ENCODE measurements around the gene IMPDH1.

The IMPDH1 gene

DNA sequence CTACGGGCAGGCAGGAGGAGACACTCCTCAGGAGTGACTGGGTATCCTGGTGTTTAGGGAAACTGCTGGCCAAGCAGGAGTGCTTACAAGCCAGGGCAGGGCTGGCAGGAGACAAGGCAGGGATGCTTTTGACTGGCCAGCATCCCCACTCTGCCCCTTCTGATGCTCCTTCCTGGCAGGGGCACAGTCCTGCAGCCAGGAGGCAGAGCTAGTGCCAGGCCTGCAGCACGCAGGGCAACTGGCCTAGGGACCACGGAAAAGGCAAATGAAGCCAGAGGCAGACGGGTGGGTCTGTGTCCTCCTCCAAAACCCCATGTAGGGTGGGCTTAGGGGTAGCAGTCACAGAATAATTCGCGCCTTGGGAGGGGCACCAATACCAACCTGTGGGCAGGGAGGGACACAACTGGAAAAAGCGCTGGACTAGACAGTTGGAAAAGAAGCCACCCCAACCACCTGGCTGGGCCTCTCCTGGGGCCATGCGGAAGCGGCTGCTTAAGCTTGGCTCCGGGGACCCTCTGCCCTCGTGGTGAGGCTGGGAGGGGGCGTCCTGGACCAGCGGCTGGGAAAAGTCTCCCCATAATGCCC is 4.8 kb downstream of the IMPDH1 start:
- no peak for DNase-seq

- DNase-seq: no peak
These were observed 5.6 kb downstream of the IMPDH1 start for GRCh38 chr7:128404143-128404681.

GRCh38 chr7:128403676-128404075 is 6.1 kb downstream of the IMPDH1 start:
- DNase-seq: no peak

DNA sequence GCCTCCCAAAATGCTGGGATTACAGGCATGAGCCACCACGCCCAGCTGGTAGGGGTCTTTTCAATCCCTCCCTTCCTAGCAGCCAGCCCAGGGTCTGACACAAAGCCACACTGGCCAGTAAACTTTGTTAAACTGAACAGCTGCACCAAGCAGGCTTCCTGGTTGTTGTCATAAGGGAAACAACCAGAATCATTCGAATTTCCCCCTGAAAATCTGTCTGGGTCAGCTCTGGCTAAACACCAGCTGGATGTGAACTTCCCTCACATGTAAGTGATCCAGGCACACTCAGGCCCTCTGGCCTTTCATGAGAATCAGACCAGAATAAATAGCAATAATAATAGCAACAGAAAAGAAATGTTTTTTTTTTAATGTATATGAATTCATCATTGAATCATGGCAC is 7.4 kb downstream of the IMPDH1 start:
- no peak for DNase-seq

- no peak for DNase-seq
These were observed 9.2 kb downstream of the IMPDH1 start for GRCh38 chr7:128400566-128400965.

DNA sequence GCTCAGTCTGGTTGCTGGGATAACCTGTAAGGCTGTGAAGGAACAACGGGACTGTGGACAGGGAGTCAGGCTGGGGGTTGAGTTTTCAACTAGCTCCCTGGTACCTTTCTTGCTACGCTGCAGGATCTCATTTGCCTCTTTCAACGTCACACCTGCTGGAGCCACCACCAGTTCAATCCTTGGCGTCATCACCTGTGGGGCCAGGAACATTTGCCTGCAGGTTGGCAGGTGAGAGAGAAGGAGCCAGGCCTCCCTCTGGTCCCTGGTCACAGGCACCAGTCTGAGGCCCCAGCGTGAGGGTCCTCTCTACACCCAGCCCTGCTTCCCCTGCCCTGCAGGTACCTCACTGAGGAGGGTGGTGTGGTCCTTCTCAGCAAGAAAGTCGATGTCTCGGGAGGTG is 9.8 kb downstream of the IMPDH1 start:
- DNase-seq: no peak

DNA sequence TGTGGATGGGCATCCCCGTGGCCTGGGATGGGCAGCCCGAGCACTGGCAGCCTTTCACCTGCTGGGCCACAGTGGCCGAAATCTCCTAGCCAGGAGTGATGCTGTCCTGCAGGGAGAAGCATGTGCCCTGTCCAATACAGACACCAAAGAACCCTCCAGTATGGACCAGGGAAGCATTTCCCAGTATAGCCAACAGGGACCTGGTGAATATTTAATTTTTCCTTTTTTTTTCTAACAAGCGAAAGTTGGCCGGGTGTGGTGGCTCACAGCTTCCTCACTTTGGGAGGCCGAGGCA is 11.0 kb downstream of the IMPDH1 start:
- no peak for DNase-seq

DNA sequence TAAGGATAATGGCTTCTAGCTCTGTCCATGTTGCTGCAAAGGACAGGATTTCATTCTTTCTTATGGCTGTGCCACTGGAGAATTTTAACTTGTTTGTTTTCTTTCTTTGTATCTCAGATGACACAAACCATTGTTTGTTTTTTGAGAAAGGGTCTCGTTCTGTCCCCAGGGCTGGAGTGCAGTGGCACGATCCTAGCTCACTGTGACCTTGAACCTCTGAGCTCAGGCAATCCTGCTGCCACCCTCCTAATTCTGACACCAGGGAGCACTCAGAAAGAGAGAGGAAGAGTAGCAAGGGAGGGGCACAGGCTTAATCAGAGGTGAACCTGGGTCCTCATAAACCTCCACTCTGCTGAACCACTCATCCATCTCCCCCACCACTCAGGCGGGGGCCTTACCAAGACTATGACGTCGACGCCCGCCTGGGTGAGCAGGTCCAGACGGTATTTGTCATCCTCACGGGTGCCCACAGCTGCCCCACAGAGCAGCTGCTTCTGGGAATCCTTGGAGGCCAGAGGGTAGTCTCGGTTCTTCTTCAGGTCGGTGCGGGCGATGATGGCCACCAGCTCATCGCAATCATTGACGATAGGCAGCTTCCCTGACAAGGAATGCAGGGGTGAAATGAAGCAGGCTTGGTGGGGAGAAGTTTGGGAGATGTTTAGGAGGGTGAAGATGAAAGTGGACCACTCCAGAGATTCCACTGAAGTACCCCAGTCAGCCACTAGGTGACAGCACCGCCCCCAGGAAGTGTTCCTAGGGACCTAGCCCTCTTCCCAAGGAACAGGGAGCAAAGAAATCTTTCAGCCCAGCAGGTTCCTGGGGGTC is 11.6 kb downstream of the IMPDH1 start:
- peak; percentile 72 for DNase-seq

GRCh38 chr7:128396357-128396756 is 13.4 kb downstream of the IMPDH1 start:
- no peak for DNase-seq

DNA sequence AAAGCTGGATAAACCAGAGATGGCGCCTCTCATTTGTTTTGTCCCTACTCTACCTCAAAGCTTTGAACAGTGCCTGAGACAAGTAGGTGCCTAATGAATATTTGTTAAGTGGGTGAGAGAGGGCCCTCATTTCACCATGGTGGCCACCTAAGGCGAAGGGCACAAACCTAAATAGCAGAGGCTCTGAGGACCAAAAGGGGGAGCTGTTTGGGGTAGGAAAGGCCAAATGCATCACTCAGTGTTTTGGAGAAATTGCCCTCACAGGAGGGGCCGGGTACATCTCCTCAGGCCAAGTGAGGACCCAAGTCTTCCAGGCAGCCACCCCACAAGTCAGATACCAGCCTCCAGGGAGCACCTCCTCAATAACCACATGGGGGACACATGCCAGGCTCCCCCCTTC is 14.0 kb downstream of the IMPDH1 start:
- no peak for DNase-seq

DNA sequence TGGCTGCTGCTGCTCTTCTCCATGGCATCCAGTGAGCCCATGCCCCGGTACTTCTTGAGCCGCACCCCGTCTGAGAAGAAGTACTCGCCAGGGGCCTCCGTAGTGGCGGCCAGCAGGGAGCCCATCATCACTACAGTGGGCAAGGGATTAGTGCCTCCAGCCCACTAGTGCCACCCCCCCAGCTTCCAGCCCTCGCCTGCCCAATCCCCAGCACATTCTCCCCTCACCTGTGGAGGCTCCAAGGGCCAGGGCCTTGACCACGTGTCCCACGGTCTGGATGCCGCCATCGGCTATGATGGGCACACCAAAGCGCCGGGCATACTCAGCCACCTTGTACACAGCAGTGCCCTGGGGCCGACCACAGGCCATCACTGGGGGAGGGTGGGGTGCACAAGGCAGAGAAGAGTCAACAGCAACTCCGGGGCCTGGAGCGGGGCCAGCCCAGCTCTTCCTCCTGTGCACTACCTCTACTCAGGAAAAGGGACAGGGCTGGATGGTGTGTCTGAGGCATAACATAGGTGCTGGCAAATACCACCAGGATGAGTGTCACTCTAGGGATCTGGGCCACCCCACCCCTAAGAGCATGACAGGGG is 14.8 kb downstream of the IMPDH1 start:
- DNase-seq: no peak

GRCh38 chr7:128393526-128394330 is 16.1 kb downstream of the IMPDH1 start:
- DNase-seq: no peak

DNA sequence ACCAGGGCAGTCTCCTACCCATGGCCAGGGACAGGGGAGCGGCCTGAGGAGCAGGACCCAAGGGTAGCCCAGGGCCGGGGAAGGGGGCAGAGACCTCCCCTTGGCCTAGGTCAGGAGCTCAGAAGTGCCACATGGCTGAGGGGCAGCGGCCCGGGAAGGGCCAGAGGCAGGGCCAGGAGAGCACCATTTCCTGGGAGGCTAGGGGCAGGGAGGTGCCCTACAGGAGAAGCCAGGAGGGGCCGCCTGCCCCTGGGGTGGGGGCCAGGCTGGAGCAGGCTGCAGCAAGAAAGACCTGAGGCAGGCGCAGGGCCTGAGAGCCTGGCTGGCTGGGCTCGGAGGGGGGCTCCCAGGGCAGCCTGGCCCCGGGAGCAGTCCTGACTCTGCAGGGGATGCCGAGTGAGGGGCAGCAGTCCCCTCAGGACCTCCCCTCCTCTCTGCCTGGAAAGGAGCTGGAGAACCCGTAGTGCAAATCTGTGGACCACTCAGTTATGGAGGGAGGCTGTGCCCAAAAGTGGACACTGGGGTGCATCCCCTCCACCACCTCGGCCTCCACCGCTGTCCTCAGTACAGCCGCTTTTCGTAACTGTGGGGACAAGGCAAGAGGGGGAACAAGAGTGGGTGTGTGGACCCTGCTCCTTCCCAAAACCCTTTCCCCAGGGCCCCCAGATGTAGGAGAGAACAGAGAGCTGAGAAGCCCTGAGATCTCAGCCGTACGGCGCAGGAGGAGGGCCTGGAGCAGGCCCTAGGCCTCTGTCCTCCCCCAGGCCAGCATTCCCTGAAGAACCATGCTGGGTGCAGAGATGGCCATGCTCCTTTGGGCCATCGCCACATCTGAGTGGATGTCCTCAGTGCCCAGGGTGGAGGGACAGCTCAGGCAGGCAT is 17.1 kb downstream of the IMPDH1 start:
- no peak for DNase-seq

DNA sequence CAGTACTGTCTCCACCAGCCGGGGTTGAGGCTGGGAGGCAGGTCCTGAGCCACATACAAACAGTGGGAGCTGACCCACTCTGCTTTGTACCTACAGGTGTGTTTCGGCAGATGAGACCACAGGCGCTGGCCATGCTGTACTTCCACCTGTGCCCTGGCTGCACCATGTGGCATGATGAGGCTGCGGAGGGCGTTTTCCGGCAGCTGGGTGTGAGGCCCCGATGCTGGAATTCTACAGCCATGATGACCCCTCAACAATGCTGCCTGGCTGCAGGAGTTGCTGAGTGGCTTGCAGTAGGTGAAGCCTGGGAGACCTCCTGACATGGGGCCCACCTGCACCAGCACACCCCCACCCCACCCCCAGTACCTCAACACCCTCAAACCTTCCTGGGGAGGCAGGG is 18.0 kb downstream of the IMPDH1 start:
- DNase-seq: no peak

GRCh38 chr7:128390871-128391565 is 18.8 kb downstream of the IMPDH1 start:
- no peak for DNase-seq

DNA sequence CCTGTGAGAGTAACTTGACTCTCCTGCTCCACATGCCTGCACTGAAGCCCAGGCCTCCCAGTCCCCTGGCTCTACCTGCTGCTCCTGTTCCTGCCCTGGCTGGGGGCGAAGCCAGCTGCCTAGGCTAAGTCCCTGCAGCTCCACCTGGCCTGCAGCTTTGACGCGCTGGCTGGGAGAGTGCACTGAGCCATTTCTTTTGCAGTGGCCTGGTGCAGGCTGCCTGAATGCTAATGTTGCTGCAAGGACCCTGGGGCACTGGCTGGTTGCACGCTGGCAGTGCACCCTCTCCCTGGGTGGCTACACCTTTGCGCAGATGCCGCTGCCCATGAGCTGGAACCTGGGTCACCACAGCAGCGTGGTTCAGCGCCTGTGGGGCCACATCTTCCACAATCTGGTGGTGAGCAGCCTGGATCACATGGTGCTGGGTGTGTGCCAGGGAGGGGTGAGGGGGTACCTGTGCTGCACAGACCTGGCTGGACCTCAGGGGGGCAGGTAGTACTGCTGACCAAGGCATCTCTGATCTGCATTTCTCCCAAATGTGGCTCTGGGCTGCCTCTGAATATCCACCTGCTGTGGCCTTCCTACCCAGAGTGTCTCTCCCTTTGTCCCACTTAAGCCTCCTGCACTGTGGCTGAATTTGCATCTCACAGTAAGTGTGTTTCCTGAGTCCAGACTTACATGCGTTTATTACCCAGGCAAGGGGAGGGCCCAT is 20.0 kb downstream of the IMPDH1 start:
- DNase-seq: no peak

DNA sequence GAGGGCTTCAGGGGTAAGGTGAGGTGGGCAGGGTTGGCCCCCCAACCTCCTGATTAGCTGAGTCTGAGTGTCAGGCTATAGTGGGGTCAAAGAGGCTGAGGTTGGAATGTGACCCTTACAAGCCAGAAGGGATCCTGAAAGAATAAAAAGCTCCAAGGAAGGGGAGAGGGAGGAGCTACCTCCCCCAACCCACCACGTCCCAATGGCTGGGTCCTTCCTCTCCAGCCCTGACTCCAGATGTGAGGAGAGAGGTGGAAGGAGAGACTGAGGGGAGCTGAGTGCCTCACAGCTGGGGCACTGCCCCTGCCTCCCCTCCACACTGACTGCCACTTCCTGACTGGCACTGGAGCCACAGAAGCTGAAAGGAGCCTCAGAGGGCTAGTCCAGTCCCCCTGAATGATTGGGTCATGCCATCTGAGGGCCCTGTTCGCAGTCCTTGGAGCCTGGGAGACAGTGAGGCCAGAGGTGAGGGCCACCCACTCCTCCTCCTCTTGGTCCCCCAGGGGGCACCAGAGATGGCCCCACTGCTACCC is 20.6 kb downstream of the IMPDH1 start:
- no peak for DNase-seq

DNA sequence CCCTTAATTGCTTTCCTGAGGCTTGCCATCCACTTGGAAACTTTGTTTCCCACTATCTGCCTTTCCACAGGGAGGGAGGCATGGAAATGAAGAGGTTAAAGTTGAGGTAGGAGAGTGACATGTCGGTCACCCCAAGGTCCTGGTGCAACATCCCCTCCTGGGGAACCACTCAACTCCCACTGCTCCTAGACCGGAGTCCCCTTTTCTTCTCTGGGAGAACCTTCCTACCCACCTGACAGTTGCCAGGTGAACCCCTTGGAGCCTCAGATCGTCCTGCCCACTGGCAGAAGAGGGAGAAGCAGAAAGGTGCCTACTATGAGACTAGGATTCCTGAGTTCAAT is 21.7 kb downstream of the IMPDH1 start:
- DNase-seq: no peak

GRCh38 chr7:128387216-128388144 is 22.3 kb downstream of the IMPDH1 start:
- peak; percentile 86 for DNase-seq

All from left hindlimb (tissue), 1 donor.